ENCODE data around the gene GNGT1. TPM values are rescaled to one million over a fixed set of nuclear protein-coding genes. Genes with fewer than 3 reads are reported as not detected.

GNGT1 gene
- total RNA-seq, 2 donors from 2014 or later, result not detected

DNA sequence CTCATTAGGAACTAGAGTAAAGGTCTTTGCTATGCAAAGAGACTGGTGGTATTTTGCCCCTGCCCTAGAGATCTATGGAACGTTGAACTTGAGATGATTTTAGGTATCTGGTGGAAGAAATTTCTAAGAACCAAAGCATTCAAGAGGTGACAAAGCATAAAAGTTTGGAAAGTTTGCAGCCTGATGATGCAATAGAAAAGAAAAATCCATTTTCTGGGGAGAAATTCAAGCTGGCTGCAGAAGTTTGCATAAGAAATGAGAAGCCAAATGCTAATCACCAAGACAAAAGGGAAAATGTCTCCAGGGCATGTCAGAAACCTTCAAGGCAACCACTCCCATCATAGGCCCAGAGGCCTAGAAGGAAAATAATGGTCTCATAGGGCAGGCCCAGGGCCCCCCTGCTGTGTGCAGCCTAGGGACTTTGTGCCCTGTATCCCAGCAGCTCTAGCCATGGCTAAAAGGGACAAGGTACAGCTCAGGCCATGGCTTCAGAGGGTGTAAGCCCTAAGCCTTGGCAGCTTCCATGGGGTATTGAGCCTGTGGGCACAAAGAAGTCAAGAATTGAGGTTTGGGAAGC, 32.3 kb upstream of the GNGT1 start:
- TF ChIP-seq POLR2AphosphoS5 (IDR thresholded peaks at IDR 0.05), result no peak
- TF ChIP-seq POLR2A (IDR thresholded peaks at IDR 0.05), result no peak
- TF ChIP-seq, protein P1, sequence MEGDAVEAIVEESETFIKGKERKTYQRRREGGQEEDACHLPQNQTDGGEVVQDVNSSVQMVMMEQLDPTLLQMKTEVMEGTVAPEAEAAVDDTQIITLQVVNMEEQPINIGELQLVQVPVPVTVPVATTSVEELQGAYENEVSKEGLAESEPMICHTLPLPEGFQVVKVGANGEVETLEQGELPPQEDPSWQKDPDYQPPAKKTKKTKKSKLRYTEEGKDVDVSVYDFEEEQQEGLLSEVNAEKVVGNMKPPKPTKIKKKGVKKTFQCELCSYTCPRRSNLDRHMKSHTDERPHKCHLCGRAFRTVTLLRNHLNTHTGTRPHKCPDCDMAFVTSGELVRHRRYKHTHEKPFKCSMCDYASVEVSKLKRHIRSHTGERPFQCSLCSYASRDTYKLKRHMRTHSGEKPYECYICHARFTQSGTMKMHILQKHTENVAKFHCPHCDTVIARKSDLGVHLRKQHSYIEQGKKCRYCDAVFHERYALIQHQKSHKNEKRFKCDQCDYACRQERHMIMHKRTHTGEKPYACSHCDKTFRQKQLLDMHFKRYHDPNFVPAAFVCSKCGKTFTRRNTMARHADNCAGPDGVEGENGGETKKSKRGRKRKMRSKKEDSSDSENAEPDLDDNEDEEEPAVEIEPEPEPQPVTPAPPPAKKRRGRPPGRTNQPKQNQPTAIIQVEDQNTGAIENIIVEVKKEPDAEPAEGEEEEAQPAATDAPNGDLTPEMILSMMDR (IDR thresholded peaks at IDR 0.05), result no peak
- Histone ChIP-seq H3K4me1 (replicated peaks) (no peaks in the 10 kb centered on the region), H3K27ac (no peak overlapping the region), H3K36me3 (no peaks in the 10 kb centered on the region), H3K27me3 (replicated peaks; ENCODE audit: insufficient read depth) (no peaks in the 10 kb centered on the region), H3K4me3 (no peak overlapping the region), H3K9me3 (no peaks in the 10 kb centered on the region)
- DNase-seq (ENCODE audit: low spot score), result no peak
- intact Hi-C loops (cut with DNase I), result no loop called here
- 82% methylated on average over 1 of the region's 1 CpG for WGBS

DNA sequence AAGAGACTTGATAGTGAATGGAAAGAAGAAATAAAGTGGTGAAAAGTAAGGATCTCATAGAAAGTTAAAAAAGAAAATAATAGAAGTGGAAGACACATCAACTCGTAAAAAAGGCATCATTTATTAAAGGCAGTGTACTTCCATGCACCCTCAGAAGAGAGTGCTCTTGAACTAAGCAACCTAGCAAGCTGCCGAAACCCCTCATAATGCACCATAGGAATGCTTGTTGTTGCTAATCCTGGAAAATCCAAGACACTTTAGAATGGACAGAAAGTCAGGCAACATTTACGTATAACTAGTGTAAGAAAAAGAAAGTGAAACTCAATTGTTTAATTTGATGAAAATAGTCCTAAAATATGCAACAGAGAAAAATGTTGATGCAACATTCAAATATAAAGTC, 28.6 kb upstream of the GNGT1 start:
- H3K9me3 ChIP-seq, result no peaks in the 10 kb centered on the region
- H3K4me1 ChIP-seq (replicated peaks), result no peaks in the 10 kb centered on the region
- TF ChIP-seq, protein P1 (IDR thresholded peaks at IDR 0.05), result no peak
- TF ChIP-seq POLR2AphosphoS5 (IDR thresholded peaks at IDR 0.05) (no peak), POLR2A (IDR thresholded peaks at IDR 0.05) (no peak)
- no peaks in the 10 kb centered on the region for H3K36me3 ChIP-seq
- WGBS, result 91% methylated on average over 3 of the region's 3 CpGs
- no peak overlapping the region for H3K27ac ChIP-seq
- no peaks in the 10 kb centered on the region for H3K27me3 ChIP-seq (replicated peaks; ENCODE audit: insufficient read depth)
- intact Hi-C loops (cut with DNase I), result no loop called here
- DNase-seq (ENCODE audit: low spot score), result no peak
- no peak overlapping the region for H3K4me3 ChIP-seq

DNA sequence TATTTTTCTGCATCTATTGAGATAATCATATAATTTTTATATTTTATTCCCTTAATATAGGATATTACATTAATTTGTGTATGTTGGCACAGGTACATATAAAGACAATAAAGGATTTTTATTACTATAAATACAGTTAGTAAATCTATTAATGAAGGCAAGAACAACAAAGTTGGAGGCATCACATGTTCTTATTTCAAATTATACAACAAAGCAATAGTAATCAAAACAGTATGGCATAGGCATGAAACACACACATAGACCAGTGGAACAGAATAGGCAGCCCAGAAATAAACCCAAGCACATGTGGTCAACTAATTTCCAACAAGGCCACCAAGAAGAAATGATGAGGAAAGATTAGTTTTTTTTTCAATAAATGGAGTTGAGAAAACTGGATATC, 27.0 kb upstream of the GNGT1 start:
- no peak overlapping the region for H3K4me3 ChIP-seq
- no peaks in the 10 kb centered on the region for H3K36me3 ChIP-seq
- DNase-seq (ENCODE audit: low spot score), result no peak
- no peak overlapping the region for H3K27ac ChIP-seq
- no peaks in the 10 kb centered on the region for H3K27me3 ChIP-seq (replicated peaks; ENCODE audit: insufficient read depth)
- intact Hi-C loops (cut with DNase I), result no loop called here
- H3K4me1 ChIP-seq (replicated peaks), result no peaks in the 10 kb centered on the region
- no peaks in the 10 kb centered on the region for H3K9me3 ChIP-seq
- TF ChIP-seq, protein P1 (IDR thresholded peaks at IDR 0.05), result no peak
- TF ChIP-seq POLR2AphosphoS5 (IDR thresholded peaks at IDR 0.05) (no peak), POLR2A (IDR thresholded peaks at IDR 0.05) (no peak)

DNA sequence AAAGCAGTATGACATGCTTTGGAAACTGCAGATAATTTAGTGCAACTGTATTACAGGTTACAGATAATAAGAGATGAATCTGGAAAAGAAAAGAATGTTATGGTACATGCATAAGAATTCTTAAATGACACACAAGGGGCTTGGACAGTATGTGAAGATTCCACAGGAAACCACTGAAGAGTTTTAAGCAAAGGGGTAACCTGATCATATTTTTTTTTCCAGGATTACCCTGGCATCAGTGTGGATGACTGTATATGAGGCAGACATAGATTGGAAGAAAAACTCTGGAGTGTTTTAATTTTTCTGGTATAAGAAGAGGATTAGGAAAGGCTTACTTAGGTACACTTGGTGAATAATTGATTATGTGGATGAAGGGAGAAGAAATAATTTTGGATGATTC, 23.9 kb upstream of the GNGT1 start:
- TF ChIP-seq, protein P1 (IDR thresholded peaks at IDR 0.05), result no peak
- TF ChIP-seq POLR2AphosphoS5 (IDR thresholded peaks at IDR 0.05) (no peak), POLR2A (IDR thresholded peaks at IDR 0.05) (no peak)
- H3K4me3 ChIP-seq, result no peak overlapping the region

GRCh38 chr7:93883078-93883916, 23.1 kb upstream of the GNGT1 start:
- no peaks in the 10 kb centered on the region for H3K4me1 ChIP-seq (replicated peaks)
- no peak for DNase-seq (ENCODE audit: low spot score)
- H3K9me3 ChIP-seq, result no peaks in the 10 kb centered on the region
- 82% methylated on average over 3 of the region's 3 CpGs for WGBS
- H3K27me3 ChIP-seq (replicated peaks; ENCODE audit: insufficient read depth), result no peaks in the 10 kb centered on the region
- H3K36me3 ChIP-seq, result no peaks in the 10 kb centered on the region
- TF ChIP-seq POLR2AphosphoS5 (IDR thresholded peaks at IDR 0.05) (no peak), POLR2A (IDR thresholded peaks at IDR 0.05) (no peak)
- TF ChIP-seq, protein P1 (IDR thresholded peaks at IDR 0.05), result no peak
- no peak overlapping the region for H3K4me3 ChIP-seq
- intact Hi-C loops (cut with DNase I), result no loop called here
- no peak overlapping the region for H3K27ac ChIP-seq

More for the DNA sequence above, 23.9 kb upstream of the GNGT1 start:
- Histone ChIP-seq H3K4me1 (replicated peaks) (no peaks in the 10 kb centered on the region), H3K9me3 (no peaks in the 10 kb centered on the region), H3K27ac (no peak overlapping the region), H3K27me3 (replicated peaks; ENCODE audit: insufficient read depth) (no peaks in the 10 kb centered on the region), H3K36me3 (no peaks in the 10 kb centered on the region)
- DNase-seq (ENCODE audit: low spot score), result no peak
- intact Hi-C loops (cut with DNase I), result no loop called here
